Liver (tissue), 3 donors: ENCODE measurements around the gene SGPP2.

ENCODE experiments used
- EGR1 ChIP-seq, 2 donors: IDR thresholded peaks; 2 replicates each; pipeline ENCODE4 v1.6.1; 2016 to 2018; ENCODE audit warnings: antibody characterized with exemption in 2 of 2, low read depth in 2 of 2
- GABPA ChIP-seq, 2 donors: IDR thresholded peaks in 1 of 2; conservative IDR thresholded peaks in 1 of 2; 2 replicates each; pipeline ENCODE4 v1.6.1; 2016; ENCODE audit warnings: antibody characterized with exemption in 2 of 2, mild to moderate bottlenecking in 1 of 2, moderate library complexity in 1 of 2
- HNF4G ChIP-seq: IDR thresholded peaks from 2 replicates; pipeline ENCODE4 v1.6.1; 2016; ENCODE audit warnings: antibody characterized with exemption
- JUND ChIP-seq, 2 donors: IDR thresholded peaks; 2 replicates each; pipeline ENCODE4 v1.6.1; 2016; ENCODE audit warnings: antibody characterized with exemption in 2 of 2
- RAD21 ChIP-seq, 2 donors: IDR thresholded peaks; 2 replicates each; pipeline ENCODE4 v1.6.1; 2016; ENCODE audit warnings: antibody characterized with exemption in 2 of 2, mild to moderate bottlenecking in 2 of 2
- RXRA ChIP-seq, 2 donors: IDR thresholded peaks; 2 replicates each; pipeline ENCODE4 v1.6.1; 2017 to 2018; ENCODE audit warnings: antibody characterized with exemption in 2 of 2, mild to moderate bottlenecking in 1 of 2
- TAF1 ChIP-seq: conservative IDR thresholded peaks from 2 replicates; pipeline ENCODE4 v1.6.1; 2016; ENCODE audit warnings: antibody characterized with exemption, mild to moderate bottlenecking
- YY1 ChIP-seq: IDR thresholded peaks from 2 replicates; pipeline ENCODE4 v1.6.1; 2016; ENCODE audit warnings: antibody characterized with exemption, mild to moderate bottlenecking
- TF ChIP-seq, protein P1 (sequence below): fragments of 150-350 bp; IDR thresholded peaks from 2 replicates; pipeline ENCODE4 v1.5.1; 2017; ENCODE audit warnings: improper control_type of control experiment, low read depth, low read length; ENCODE audit not compliant: missing input control
- TF ChIP-seq, protein P2 (sequence below): IDR thresholded peaks from 2 replicates; pipeline ENCODE4 v1.6.1; 2016; ENCODE audit warnings: antibody characterized with exemption, mild to moderate bottlenecking
- TF ChIP-seq, protein P3 (sequence below): IDR thresholded peaks from 2 replicates; pipeline ENCODE4 v1.6.1; 2016; ENCODE audit warnings: antibody characterized with exemption
- TF ChIP-seq, protein P4 (sequence below): IDR thresholded peaks from 2 replicates; pipeline ENCODE4 v1.6.1; 2016; ENCODE audit warnings: antibody characterized with exemption
- TF ChIP-seq, protein P5 (sequence below): IDR thresholded peaks from 2 replicates; pipeline ENCODE4 v1.6.1; 2016; ENCODE audit warnings: antibody characterized with exemption
- donor health status: healthy.
- donor health status: healthy.

DNA sequence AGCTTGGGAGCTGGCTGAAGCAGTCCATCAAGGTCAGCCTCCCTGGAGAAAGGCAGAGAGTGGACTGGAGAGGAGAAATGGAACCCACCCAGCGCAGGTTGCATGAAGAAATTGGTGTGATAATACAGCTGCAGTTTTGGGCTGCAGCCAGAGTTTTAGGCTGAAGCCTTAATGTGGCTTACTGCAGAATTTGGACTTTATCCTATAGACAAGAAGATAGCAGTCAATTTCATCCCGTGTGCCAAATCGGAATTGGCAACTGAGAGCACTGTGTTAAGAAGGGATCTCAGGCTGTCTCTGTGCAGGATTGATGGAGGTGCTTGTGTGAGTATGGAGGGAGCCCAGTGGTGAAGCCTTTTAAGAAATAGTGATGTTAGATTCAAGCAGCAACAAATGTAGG is 7.5 kb downstream of the SGPP2 start:
- TF ChIP-seq JUND (IDR thresholded peaks at IDR 0.05) (no peak), RXRA (IDR thresholded peaks at IDR 0.05) (no peak), RAD21 (IDR thresholded peaks at IDR 0.05) (no peak), HNF4G (no peak), TAF1 (no peak), GABPA (IDR thresholded peaks at IDR 0.05 in 1 of 2, conservative IDR thresholded peaks at IDR 0.05 in 1 of 2) (no peak), YY1 (no peak), EGR1 (IDR thresholded peaks at IDR 0.05; ENCODE audit: low read depth in 2 of 2) (no peak)
- TF ChIP-seq, protein P1, sequence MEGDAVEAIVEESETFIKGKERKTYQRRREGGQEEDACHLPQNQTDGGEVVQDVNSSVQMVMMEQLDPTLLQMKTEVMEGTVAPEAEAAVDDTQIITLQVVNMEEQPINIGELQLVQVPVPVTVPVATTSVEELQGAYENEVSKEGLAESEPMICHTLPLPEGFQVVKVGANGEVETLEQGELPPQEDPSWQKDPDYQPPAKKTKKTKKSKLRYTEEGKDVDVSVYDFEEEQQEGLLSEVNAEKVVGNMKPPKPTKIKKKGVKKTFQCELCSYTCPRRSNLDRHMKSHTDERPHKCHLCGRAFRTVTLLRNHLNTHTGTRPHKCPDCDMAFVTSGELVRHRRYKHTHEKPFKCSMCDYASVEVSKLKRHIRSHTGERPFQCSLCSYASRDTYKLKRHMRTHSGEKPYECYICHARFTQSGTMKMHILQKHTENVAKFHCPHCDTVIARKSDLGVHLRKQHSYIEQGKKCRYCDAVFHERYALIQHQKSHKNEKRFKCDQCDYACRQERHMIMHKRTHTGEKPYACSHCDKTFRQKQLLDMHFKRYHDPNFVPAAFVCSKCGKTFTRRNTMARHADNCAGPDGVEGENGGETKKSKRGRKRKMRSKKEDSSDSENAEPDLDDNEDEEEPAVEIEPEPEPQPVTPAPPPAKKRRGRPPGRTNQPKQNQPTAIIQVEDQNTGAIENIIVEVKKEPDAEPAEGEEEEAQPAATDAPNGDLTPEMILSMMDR = no peak
- TF ChIP-seq, protein P2, sequence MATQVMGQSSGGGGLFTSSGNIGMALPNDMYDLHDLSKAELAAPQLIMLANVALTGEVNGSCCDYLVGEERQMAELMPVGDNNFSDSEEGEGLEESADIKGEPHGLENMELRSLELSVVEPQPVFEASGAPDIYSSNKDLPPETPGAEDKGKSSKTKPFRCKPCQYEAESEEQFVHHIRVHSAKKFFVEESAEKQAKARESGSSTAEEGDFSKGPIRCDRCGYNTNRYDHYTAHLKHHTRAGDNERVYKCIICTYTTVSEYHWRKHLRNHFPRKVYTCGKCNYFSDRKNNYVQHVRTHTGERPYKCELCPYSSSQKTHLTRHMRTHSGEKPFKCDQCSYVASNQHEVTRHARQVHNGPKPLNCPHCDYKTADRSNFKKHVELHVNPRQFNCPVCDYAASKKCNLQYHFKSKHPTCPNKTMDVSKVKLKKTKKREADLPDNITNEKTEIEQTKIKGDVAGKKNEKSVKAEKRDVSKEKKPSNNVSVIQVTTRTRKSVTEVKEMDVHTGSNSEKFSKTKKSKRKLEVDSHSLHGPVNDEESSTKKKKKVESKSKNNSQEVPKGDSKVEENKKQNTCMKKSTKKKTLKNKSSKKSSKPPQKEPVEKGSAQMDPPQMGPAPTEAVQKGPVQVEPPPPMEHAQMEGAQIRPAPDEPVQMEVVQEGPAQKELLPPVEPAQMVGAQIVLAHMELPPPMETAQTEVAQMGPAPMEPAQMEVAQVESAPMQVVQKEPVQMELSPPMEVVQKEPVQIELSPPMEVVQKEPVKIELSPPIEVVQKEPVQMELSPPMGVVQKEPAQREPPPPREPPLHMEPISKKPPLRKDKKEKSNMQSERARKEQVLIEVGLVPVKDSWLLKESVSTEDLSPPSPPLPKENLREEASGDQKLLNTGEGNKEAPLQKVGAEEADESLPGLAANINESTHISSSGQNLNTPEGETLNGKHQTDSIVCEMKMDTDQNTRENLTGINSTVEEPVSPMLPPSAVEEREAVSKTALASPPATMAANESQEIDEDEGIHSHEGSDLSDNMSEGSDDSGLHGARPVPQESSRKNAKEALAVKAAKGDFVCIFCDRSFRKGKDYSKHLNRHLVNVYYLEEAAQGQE = no peak
- TF ChIP-seq, protein P3, sequence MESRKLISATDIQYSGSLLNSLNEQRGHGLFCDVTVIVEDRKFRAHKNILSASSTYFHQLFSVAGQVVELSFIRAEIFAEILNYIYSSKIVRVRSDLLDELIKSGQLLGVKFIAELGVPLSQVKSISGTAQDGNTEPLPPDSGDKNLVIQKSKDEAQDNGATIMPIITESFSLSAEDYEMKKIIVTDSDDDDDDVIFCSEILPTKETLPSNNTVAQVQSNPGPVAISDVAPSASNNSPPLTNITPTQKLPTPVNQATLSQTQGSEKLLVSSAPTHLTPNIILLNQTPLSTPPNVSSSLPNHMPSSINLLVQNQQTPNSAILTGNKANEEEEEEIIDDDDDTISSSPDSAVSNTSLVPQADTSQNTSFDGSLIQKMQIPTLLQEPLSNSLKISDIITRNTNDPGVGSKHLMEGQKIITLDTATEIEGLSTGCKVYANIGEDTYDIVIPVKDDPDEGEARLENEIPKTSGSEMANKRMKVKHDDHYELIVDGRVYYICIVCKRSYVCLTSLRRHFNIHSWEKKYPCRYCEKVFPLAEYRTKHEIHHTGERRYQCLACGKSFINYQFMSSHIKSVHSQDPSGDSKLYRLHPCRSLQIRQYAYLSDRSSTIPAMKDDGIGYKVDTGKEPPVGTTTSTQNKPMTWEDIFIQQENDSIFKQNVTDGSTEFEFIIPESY = no peak
- TF ChIP-seq, protein P4, sequence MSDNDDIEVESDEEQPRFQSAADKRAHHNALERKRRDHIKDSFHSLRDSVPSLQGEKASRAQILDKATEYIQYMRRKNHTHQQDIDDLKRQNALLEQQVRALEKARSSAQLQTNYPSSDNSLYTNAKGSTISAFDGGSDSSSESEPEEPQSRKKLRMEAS = no peak
- TF ChIP-seq, protein P5, sequence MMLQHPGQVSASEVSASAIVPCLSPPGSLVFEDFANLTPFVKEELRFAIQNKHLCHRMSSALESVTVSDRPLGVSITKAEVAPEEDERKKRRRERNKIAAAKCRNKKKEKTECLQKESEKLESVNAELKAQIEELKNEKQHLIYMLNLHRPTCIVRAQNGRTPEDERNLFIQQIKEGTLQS = no peak
